GM12892 (cell line): ENCODE results near the gene SRMS.

ENCODE experiments used
- POLR2A ChIP-seq: IDR thresholded peaks from 2 replicates; pipeline ENCODE4 v1.6.1; 2011; ENCODE audit warnings: low read depth, low read length, control low read depth
- POLR2AphosphoS5 ChIP-seq: IDR thresholded peaks from 2 replicates; pipeline ENCODE4 v1.6.1; 2011; ENCODE audit warnings: low read depth, low read length, control low read depth
- TAF1 ChIP-seq: IDR thresholded peaks from 2 replicates; pipeline ENCODE4 v1.6.1; 2011; ENCODE audit warnings: low read depth, mild to moderate bottlenecking, control low read depth, low read length, borderline replicate concordance

DNA sequence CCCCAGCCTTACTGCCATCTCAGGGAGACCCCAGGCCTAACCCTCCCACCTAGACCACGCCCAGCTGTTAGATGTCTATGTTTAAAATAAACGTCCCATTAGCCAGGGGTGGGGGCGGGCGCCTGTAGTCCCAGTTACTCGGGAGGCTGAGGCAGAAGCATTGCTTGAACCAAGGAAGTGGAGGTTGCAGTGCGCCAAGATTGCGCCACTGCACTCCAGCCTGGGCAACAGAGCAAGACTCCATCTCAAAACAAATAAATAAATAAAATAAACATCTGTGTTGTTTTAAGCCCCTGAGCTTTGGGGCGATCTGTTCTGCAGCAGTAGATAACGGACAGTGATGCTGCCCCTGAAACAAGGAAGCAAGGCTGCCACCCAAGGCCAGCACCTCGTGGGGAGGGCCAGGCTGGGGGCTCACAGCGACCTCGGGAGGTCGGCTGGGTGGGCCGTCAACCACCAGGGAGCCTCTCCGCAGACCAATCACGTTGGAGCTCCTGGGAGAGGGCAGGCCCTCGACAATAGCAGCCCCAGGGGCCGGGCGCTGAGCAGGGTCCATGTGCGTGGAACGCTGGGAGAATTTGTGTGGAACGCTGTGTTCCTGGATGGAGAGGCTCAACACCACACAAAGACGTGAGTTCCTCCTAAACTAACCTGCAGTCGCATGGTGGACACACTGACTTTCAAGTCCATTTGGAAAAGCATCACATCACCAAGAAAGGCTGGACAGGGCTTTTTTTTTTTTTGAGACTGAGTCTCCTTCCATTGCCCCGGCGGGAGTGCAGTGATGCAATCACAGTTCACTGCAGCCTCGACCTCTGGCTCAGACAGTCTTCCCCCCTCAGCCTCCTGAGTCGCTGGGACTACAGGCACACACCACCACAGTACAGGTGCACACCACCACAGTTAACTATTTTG lies 27.5 kb upstream of the SRMS start:
- no peak for TF ChIP-seq POLR2A
- TF ChIP-seq POLR2AphosphoS5, result no peak
- TF ChIP-seq TAF1, result no peak
